Endodermal cell (in vitro differentiated cells): Measurements from ENCODE around the gene SCUBE1. TPM values are rescaled to one million over a fixed set of nuclear protein-coding genes. Genes with fewer than 3 reads are reported as not detected.

ENCODE experiments used
- DNase-seq: peaks from one replicate; pipeline ENCODE4 v3.0.0-alpha.2; 2017
- H3K27ac ChIP-seq: 2 replicates; pipeline ENCODE4 v1.5.1; 2013; ENCODE audit warnings: mild to moderate bottlenecking, low read depth, low read length, moderate library complexity
- H3K27me3 ChIP-seq: 2 replicates; pipeline ENCODE4 v1.6.1; 2013; ENCODE audit warnings: mild to moderate bottlenecking, low read length, moderate library complexity; ENCODE audit not compliant: insufficient read depth, control insufficient read depth, poor library complexity, severe bottlenecking
- H3K36me3 ChIP-seq: 2 replicates; pipeline ENCODE4 v1.7.0; 2013; ENCODE audit warnings: mild to moderate bottlenecking, low read length, moderate library complexity; ENCODE audit not compliant: control insufficient read depth, insufficient read depth
- H3K4me1 ChIP-seq: one replicate; pipeline ENCODE4 v1.7.0; 2013; ENCODE audit warnings: low read length; ENCODE audit not compliant: control insufficient read depth, insufficient read depth
- H3K4me3 ChIP-seq: 2 replicates; pipeline ENCODE4 v1.5.1; 2013; ENCODE audit warnings: mild to moderate bottlenecking, low read length, moderate library complexity
- H3K9ac ChIP-seq: 2 replicates; pipeline ENCODE4 v1.6.1; 2013; ENCODE audit warnings: mild to moderate bottlenecking, low read length, moderate library complexity; ENCODE audit not compliant: poor library complexity, severe bottlenecking; ENCODE audit errors: extremely low read depth
- H3K9me3 ChIP-seq: 2 replicates; pipeline ENCODE4 v1.6.1; 2013; ENCODE audit warnings: mild to moderate bottlenecking, low read length, moderate library complexity; ENCODE audit not compliant: control insufficient read depth
- H3K27ac Mint-ChIP-seq: 2 replicates; pipeline ENCODE4 v1.8.0; 2020; ENCODE audit warnings: mixed read lengths
- H3K27me3 Mint-ChIP-seq: 2 replicates; pipeline ENCODE4 v1.8.0; 2021; ENCODE audit warnings: mild to moderate bottlenecking, mixed read lengths; ENCODE audit not compliant: insufficient read depth
- H3K36me3 Mint-ChIP-seq: 2 replicates; pipeline ENCODE4 v1.8.0; 2020; ENCODE audit warnings: low read depth, mixed read lengths
- H3K4me1 Mint-ChIP-seq: 2 replicates; pipeline ENCODE4 v1.8.0; 2020; ENCODE audit warnings: mixed read lengths
- H3K4me3 Mint-ChIP-seq: 2 replicates; pipeline ENCODE4 v1.8.0; 2020; ENCODE audit warnings: mild to moderate bottlenecking, moderate library complexity, mixed read lengths
- H3K9me3 Mint-ChIP-seq: 2 replicates; pipeline ENCODE4 v1.8.0; 2020; ENCODE audit warnings: mild to moderate bottlenecking, mixed read lengths
- WGBS, 2 experiments: methylation state at CpG; one replicate each; pipeline versions ENCODE4 v1.1.5 to v1.1.7; 2013; ENCODE audit warnings: missing lambda C conversion rate in 2 of 2, mixed read lengths in 1 of 2; ENCODE audit not compliant: insufficient coverage in 1 of 2, insufficient read length in 1 of 2; 5-methylcytosine and 5-hydroxymethylcytosine counted together
- total RNA-seq, 2 donors: library from RNA; stranded (reverse); fragmentation: NEBNext Ultra II Directional in 1 of 2; extraction: Animal tissue kit (Norgen Biotek cat#: 25700) in 1 of 2; gene quantifications; 2 replicates in 1 of 2; 3 replicates in 1 of 2; pipeline ENCODE4 v1.2.1, GENCODE V29; 2021
- TF ChIP-seq, protein P1 (sequence below): fragments of 200-600 bp; sonication (generic); conservative IDR thresholded peaks from 2 replicates; pipeline ENCODE4 v1.5.0; 2021; ENCODE audit warnings: antibody characterized with exemption, mild to moderate bottlenecking

The SCUBE1 gene
- total RNA-seq, 2 donors from 2014 or later, result 0.13 to 0.95 TPM

DNA sequence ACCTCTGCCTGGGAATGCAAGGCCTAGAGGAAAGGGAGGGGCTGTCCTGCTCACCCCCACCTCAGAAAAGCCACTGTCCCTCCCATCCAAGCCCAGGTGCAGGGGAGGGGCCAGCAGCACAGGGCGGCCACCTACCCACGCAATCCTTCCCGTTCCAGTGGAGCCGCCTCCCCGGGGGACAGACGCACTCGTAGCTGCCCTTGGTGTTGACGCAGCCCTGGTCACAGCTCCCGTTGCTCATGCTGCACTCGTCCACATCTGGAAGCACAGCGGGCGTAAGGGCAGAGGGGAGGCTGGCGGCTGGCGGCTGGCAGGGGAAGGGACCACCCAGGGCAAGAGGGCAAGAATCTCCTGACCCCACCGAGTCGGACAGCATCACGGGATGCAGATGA is 115.9 kb downstream of the SCUBE1 start:
- no peak for DNase-seq
- 89 to 90% methylated on average over 14 to 17 of the region's 17 CpGs for WGBS, 2 experiments
- H3K9me3 Mint-ChIP-seq, result no peaks in the 10 kb centered on the region
- no peak overlapping the region for H3K4me3 Mint-ChIP-seq
- no peaks in the 10 kb centered on the region for H3K27me3 ChIP-seq
- H3K27ac ChIP-seq, result no peak overlapping the region
- H3K4me1 ChIP-seq, result peaks cover 9% of the 10 kb centered on the region
- peaks cover 19% of the 10 kb centered on the region for H3K4me1 Mint-ChIP-seq
- TF ChIP-seq, protein P1, sequence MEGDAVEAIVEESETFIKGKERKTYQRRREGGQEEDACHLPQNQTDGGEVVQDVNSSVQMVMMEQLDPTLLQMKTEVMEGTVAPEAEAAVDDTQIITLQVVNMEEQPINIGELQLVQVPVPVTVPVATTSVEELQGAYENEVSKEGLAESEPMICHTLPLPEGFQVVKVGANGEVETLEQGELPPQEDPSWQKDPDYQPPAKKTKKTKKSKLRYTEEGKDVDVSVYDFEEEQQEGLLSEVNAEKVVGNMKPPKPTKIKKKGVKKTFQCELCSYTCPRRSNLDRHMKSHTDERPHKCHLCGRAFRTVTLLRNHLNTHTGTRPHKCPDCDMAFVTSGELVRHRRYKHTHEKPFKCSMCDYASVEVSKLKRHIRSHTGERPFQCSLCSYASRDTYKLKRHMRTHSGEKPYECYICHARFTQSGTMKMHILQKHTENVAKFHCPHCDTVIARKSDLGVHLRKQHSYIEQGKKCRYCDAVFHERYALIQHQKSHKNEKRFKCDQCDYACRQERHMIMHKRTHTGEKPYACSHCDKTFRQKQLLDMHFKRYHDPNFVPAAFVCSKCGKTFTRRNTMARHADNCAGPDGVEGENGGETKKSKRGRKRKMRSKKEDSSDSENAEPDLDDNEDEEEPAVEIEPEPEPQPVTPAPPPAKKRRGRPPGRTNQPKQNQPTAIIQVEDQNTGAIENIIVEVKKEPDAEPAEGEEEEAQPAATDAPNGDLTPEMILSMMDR, result no peak
- no peak overlapping the region for H3K27ac Mint-ChIP-seq
- H3K36me3 ChIP-seq, result no peaks in the 10 kb centered on the region
- no peak overlapping the region for H3K9ac ChIP-seq
- no peak overlapping the region for H3K4me3 ChIP-seq
- H3K9me3 ChIP-seq, result no peaks in the 10 kb centered on the region
- H3K36me3 Mint-ChIP-seq, result no peaks in the 10 kb centered on the region
- H3K27me3 Mint-ChIP-seq, result peaks cover 2% of the 10 kb centered on the region

DNA sequence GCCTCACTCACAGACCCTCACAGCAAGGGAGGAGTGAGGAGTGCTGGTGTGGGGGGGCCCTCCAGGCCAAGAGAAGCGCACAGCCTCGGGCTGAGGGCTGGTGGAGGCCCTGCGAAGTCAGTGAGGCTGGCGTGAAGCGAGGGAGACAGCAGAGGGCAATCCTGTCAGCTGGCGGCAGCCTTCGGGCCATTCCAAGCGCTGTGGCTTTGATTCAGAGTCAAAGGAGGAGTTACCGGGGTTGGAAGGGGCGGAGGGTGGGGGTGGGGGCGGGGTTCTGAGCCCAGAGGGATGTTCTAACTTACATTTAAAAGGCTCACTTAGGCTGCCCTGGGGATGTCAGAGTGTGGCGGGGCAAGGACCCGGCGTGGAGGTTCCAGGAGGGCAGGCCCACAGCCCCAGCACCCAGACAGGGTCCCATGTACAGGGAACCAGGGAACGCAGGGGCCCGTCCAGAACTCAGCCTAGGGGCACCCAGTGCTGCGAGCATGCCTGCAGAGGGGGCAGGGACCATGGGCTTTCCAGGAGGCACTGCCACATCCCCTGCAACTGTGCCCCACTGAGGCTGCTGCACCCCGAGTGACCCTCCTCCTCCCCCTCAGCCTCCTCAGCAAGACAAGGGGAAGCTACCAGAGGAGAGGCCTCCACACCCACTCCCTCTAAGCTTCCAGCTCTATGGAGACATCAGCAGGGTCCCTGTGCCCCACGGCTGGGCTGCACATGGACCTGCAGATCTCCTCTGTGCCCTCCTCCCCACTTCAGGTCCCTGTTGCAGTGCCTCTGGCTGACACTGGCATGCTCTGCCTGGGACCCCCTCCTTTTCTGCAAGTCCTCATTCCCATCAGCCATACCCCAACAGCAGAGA is 116.6 kb downstream of the SCUBE1 start:
- no peaks in the 10 kb centered on the region for H3K9me3 Mint-ChIP-seq
- H3K9ac ChIP-seq, result no peak overlapping the region
- H3K4me1 Mint-ChIP-seq, result peaks cover 19% of the 10 kb centered on the region
- no peaks in the 10 kb centered on the region for H3K9me3 ChIP-seq
- 22 to 36% methylated on average over 8 to 19 of the region's 19 CpGs for WGBS, 2 experiments
- H3K27ac Mint-ChIP-seq, result no peak overlapping the region
- peaks cover 9% of the 10 kb centered on the region for H3K4me1 ChIP-seq
- no peak overlapping the region for H3K4me3 Mint-ChIP-seq
- no peaks in the 10 kb centered on the region for H3K27me3 ChIP-seq
- no peak overlapping the region for H3K4me3 ChIP-seq
- no peaks in the 10 kb centered on the region for H3K36me3 ChIP-seq
- peak; percentile 94 for DNase-seq
- TF ChIP-seq, protein P1, result peak; percentile 57
- H3K27ac ChIP-seq, result no peak overlapping the region
- no peaks in the 10 kb centered on the region for H3K36me3 Mint-ChIP-seq
- peaks cover 2% of the 10 kb centered on the region for H3K27me3 Mint-ChIP-seq

DNA sequence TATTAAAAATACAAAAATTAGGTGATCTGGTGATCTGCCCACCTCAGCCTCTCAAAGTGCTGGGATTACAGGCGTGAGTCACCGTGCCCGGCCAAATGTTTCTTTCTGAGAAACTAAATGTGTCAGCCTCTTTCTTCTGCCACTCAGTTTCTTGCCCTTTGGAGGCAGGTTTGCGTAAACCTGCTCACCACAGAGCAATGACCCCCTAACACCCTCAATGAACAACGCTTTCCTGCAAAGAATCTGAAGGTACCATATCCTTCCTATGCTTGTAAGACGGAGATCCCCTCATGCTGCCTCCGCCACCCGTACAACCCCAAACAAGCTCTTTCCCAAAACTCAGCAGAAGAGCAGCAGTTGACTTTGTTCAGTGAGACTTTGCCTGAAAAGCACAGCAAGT is 117.6 kb downstream of the SCUBE1 start:
- Mint-ChIP-seq H3K4me1 (peaks cover 18% of the 10 kb centered on the region), H3K9me3 (no peaks in the 10 kb centered on the region), H3K27ac (no peak overlapping the region), H3K27me3 (peaks cover 2% of the 10 kb centered on the region), H3K36me3 (no peaks in the 10 kb centered on the region), H3K4me3 (no peak overlapping the region)
- TF ChIP-seq, protein P1, result no peak
- 92 to 96% methylated on average over 7 to 8 of the region's 8 CpGs for WGBS, 2 experiments
- H3K36me3 ChIP-seq, result no peaks in the 10 kb centered on the region
- no peaks in the 10 kb centered on the region for H3K27me3 ChIP-seq
- H3K4me3 ChIP-seq, result no peak overlapping the region
- no peak overlapping the region for H3K9ac ChIP-seq
- DNase-seq, result no peak
- H3K4me1 ChIP-seq, result peaks cover 9% of the 10 kb centered on the region
- no peak overlapping the region for H3K27ac ChIP-seq
- H3K9me3 ChIP-seq, result no peaks in the 10 kb centered on the region
